ENCODE results near the gene KIAA0930.
"Not testable (repeated sequence)": the region's sequence is repeated elsewhere in the genome, so short reads cannot be mapped to it uniquely, and the experiment has no call there.

KIAA0930 gene

DNA sequence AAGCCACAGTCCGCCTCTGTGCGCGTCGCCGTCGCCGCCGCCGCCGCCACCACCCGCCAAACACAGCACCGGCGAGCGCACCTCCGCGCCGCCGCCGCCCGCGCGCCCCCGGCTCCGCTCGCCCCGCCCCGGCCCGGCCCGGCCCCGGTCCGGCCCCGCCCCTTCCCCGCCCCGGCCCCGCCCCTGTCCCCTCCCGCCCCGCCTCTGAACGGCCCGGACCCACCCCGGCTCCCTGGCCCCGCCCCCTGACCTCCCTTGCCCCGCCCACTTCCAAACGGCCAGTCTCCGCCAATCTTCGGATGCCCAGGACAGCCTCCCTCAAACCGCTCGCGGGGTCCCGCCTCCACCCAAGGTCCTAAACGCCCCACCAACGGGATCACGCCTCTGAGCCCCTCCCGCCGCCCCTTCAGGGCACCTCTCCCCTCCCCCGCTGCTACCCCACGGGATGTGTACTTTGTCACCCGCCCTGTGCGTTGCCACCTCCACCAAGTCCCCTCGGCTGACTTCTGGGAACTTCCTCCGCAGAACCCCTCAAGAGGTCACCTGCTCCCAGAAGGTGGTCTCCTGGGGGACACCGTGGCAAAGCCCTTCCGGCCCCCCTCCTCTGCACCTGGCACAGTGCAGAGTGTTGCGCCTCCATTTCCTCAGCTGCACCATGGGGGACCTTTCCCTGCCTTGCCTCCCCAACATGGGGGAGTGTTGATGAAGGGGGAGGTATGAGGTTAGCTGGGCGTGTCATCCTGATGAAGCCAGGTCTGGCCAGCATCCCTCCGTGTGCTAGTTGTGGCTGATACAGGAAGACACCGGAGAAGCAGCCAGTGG, at the start of gene KIAA0930:
Gene KIAA0930, minus strand, starts transcription at position 85 of the 822 bp plus-strand sequence. CDS start 191 bp downstream, outside the sequence.
- Mint-ChIP-seq H3K9me3 (no peaks in the 10 kb centered on the region), H3K27me3 (no peaks in the 10 kb centered on the region), H3K4me1 (peaks cover 43% of the 10 kb centered on the region), H3K27ac (peak within 1 kb of the TSS; percentile 75), H3K4me3 (peak within 1 kb of the TSS; percentile 88), H3K36me3 (ENCODE audit: low read depth) (no peaks in the 10 kb centered on the region)
- ATAC-seq (peak; percentile 66), DNase-seq (peak; percentile 81)

GRCh38 chr22:45286854-45287551, 46.3 kb upstream of the KIAA0930 start:
- H3K27ac Mint-ChIP-seq, result peak overlapping the region; percentile 16
- no peak for ATAC-seq
- no peak overlapping the region for H3K4me3 Mint-ChIP-seq

DNA sequence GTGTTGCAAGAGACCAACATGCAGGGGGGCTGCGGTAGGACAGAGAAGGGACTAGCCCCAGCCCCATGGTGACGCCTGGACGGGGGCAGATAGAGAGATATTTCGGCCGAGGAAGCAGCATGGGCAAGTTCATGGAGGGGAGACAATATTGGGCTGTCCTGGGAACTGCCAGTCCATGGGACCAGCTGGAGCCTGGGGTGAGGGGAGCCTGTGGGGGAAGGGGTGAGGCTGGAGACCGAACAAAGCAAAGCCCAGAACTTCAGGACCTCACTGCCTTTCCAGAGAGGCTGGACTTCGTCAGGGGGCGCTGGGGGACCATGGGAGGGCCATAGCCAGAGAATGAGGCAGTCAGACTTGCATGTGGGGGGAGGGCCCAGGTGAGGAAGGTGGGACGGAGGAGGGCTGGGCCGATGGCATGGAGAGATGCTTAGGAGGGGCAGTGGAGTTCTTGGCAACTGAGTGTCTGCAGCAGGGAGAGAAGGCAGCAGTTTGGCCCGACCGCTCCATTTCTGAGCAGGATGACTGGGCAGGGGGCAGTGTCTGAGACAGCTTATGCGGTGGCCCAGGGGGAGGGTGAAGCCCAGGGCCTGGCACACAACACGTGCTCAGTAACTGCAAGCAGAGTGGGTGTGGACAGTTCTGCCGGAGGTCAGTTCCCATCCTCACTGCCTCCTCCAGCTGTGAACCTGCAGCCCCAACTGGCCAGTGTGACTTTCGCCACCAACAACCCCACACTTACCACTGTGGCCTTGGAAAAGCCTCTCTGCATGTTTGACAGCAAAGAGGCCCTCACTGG, 44.8 kb upstream of the KIAA0930 start:
- Mint-ChIP-seq H3K4me1 (peaks cover 20% of the 10 kb centered on the region), H3K27me3 (peaks cover 28% of the 10 kb centered on the region), H3K9me3 (no peaks in the 10 kb centered on the region), H3K36me3 (ENCODE audit: low read depth) (no peaks in the 10 kb centered on the region), H3K4me3 (no peak overlapping the region), H3K27ac (no peak overlapping the region)
- DNase-seq (no peak), ATAC-seq (no peak)

More at GRCh38 chr22:45286854-45287551, 46.3 kb upstream of the KIAA0930 start:
- no peaks in the 10 kb centered on the region for H3K36me3 Mint-ChIP-seq (ENCODE audit: low read depth)
- DNase-seq, result no peak
- peaks cover 13% of the 10 kb centered on the region for H3K4me1 Mint-ChIP-seq
- peaks cover 26% of the 10 kb centered on the region for H3K27me3 Mint-ChIP-seq
- no peaks in the 10 kb centered on the region for H3K9me3 Mint-ChIP-seq

DNA sequence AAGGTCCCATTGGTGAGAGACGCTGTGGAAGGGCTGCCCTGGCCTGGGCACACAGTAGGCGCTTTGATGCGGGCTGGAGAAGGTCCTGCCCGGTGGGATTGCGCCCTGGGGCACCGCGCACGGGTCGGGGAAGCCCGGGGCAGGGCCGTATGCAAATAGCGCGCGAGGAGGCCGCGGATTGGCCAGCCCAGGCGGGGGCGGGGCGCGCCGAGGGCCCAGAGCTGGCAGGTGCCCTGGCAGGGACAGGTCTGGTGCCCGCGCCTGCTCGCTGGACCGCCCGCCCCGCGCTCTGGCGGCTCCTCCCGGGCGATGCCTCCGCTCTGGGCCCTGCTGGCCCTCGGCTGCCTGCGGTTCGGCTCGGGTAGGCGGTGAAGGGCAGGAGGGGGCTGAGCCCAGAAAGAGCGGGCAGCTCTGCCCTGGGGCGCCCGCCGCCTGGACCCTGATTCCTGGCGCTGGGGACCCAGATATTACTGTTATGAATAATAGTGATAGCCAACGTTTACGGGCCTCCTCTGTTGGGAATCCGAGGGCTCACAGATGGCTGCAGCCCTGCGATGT, 44.1 kb upstream of the KIAA0930 start, which contains the start of gene UPK3A:
Gene UPK3A, plus strand, starts transcription at position 245 of the 558 bp plus-strand sequence. Its CDS starts 65 bp downstream, at position 310.
- ATAC-seq (peak; percentile 79), DNase-seq (peak; percentile 67)
- peaks cover 26% of the 10 kb centered on the region for H3K4me1 Mint-ChIP-seq
- H3K4me3 Mint-ChIP-seq, result no peak within 1 kb of the TSS
- H3K27me3 Mint-ChIP-seq, result peaks cover 28% of the 10 kb centered on the region
- H3K27ac Mint-ChIP-seq, result no peak within 1 kb of the TSS
- no peaks in the 10 kb centered on the region for H3K9me3 Mint-ChIP-seq
- H3K36me3 Mint-ChIP-seq (ENCODE audit: low read depth), result no peaks in the 10 kb centered on the region

- no peak overlapping the region for H3K27ac Mint-ChIP-seq
- no peaks in the 10 kb centered on the region for H3K36me3 Mint-ChIP-seq (ENCODE audit: low read depth)
- H3K4me3 Mint-ChIP-seq, result no peak overlapping the region
- peaks cover 28% of the 10 kb centered on the region for H3K27me3 Mint-ChIP-seq
- no peak for DNase-seq
- ATAC-seq, result no peak
- peaks cover 24% of the 10 kb centered on the region for H3K4me1 Mint-ChIP-seq
- H3K9me3 Mint-ChIP-seq, result no peaks in the 10 kb centered on the region
Measured at GRCh38 chr22:45281010-45281409, 40.3 kb upstream of the KIAA0930 start.

- H3K4me3 Mint-ChIP-seq, result no peak overlapping the region
- no peak overlapping the region for H3K27ac Mint-ChIP-seq
Measured at GRCh38 chr22:45280587-45280980, 39.9 kb upstream of the KIAA0930 start.

DNA sequence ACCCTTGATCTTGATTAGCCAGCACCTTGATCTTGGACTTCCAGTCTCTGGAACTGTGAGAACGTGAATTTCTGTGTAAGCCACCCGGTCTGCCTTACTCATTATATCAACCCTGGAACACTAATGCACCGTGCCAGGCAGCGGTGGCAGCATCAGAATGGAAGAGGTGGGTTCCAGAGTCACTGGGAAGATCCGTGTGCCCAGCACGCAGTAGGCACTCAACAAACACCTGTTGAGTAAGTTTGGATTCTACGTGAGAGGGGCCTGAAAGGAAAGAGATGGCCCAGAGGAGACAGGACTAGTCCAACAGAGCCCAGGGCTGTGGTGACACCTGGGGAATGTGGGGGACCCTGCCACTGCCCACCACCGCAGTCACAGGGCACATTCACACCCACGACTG, 37.4 kb upstream of the KIAA0930 start:
- DNase-seq, result no peak
- H3K9me3 Mint-ChIP-seq, result no peaks in the 10 kb centered on the region
- H3K4me3 Mint-ChIP-seq, result no peak overlapping the region
- H3K27ac Mint-ChIP-seq, result no peak overlapping the region
- H3K27me3 Mint-ChIP-seq, result peaks cover 12% of the 10 kb centered on the region
- peaks cover 20% of the 10 kb centered on the region for H3K4me1 Mint-ChIP-seq
- ATAC-seq, result no peak
- H3K36me3 Mint-ChIP-seq (ENCODE audit: low read depth), result no peaks in the 10 kb centered on the region

More at GRCh38 chr22:45280587-45280980, 39.9 kb upstream of the KIAA0930 start:
- H3K4me1 Mint-ChIP-seq, result peaks cover 24% of the 10 kb centered on the region
- peaks cover 30% of the 10 kb centered on the region for H3K27me3 Mint-ChIP-seq
- ATAC-seq (no peak), DNase-seq (no peak)
- no peaks in the 10 kb centered on the region for H3K9me3 Mint-ChIP-seq
- H3K36me3 Mint-ChIP-seq (ENCODE audit: low read depth), result no peaks in the 10 kb centered on the region

- H3K9me3 Mint-ChIP-seq; H3K27ac Mint-ChIP-seq; DNase-seq; H3K36me3 Mint-ChIP-seq (ENCODE audit: low read depth); H3K4me3 Mint-ChIP-seq; ATAC-seq: not testable (repeated sequence)
- Mint-ChIP-seq H3K4me1 (peaks cover 20% of the 10 kb centered on the region), H3K27me3 (peaks cover 11% of the 10 kb centered on the region)
Measured at GRCh38 chr22:45277720-45278119, 37.0 kb upstream of the KIAA0930 start.

DNA sequence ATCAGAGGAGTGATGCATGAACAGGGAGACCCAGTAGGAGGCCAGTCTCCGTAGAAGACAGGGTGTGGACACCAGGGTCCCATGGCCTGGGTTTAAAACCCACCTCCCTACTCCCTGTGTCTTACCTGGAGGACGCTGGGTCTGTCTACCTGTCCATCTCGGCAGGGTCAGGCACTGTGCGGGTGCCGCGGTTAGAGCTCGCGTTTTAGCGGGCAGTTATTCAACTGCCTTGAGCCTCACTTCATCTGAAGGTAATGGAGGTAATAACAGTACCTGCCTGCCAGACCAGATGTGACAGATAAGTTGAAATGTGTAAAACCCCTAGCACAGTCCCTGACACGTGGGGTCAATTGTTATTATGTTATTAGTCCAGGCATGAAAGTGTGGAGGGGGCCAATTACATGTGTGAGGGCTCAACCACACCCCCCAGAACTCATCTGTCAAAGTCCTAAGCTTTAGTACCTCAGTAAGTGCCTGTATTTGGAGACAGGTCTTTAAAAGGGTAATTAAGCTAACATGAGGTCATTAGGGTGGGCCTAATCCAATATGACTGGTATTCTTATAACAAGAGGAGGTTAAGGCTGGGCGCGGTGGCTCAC, 35.9 kb upstream of the KIAA0930 start:
- Mint-ChIP-seq H3K9me3 (no peaks in the 10 kb centered on the region), H3K4me3 (no peak overlapping the region), H3K27ac (no peak overlapping the region), H3K36me3 (ENCODE audit: low read depth) (no peaks in the 10 kb centered on the region), H3K27me3 (peaks cover 2% of the 10 kb centered on the region), H3K4me1 (peaks cover 20% of the 10 kb centered on the region)
- no peak for ATAC-seq
- no peak for DNase-seq

- H3K4me1 Mint-ChIP-seq, result peaks cover 12% of the 10 kb centered on the region
- no peaks in the 10 kb centered on the region for H3K9me3 Mint-ChIP-seq
- DNase-seq (no peak), ATAC-seq (no peak)
- H3K27ac Mint-ChIP-seq, result no peak overlapping the region
- no peak overlapping the region for H3K4me3 Mint-ChIP-seq
- no peaks in the 10 kb centered on the region for H3K36me3 Mint-ChIP-seq (ENCODE audit: low read depth)
- H3K27me3 Mint-ChIP-seq, result peaks cover 19% of the 10 kb centered on the region
Measured at GRCh38 chr22:45273452-45274075, 32.9 kb upstream of the KIAA0930 start.

DNA sequence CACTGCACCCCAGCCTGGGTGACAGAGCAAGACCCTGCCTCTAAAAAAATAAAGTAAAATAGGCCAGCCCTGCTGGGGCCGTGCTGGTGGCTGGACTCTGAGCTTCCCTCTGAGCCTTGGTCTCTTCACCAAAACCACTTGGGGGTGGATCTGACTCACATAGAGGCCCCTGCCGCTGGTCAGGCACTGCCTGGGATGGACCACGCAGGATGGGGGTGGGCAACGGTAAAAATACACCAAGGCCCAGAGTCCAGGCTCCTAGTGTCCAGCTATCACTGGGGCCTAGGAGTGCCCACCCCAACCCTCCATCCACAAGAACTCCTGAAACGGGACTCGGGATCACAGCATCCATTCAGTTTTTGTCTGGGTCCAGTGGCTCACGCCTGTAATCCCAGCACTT, 31.8 kb upstream of the KIAA0930 start:
- no peaks in the 10 kb centered on the region for H3K9me3 Mint-ChIP-seq
- H3K27ac Mint-ChIP-seq, result no peak overlapping the region
- peaks cover 19% of the 10 kb centered on the region for H3K27me3 Mint-ChIP-seq
- ATAC-seq (no peak), DNase-seq (no peak)
- H3K36me3 Mint-ChIP-seq (ENCODE audit: low read depth), result no peaks in the 10 kb centered on the region
- peaks cover 13% of the 10 kb centered on the region for H3K4me1 Mint-ChIP-seq
- H3K4me3 Mint-ChIP-seq, result no peak overlapping the region

DNA sequence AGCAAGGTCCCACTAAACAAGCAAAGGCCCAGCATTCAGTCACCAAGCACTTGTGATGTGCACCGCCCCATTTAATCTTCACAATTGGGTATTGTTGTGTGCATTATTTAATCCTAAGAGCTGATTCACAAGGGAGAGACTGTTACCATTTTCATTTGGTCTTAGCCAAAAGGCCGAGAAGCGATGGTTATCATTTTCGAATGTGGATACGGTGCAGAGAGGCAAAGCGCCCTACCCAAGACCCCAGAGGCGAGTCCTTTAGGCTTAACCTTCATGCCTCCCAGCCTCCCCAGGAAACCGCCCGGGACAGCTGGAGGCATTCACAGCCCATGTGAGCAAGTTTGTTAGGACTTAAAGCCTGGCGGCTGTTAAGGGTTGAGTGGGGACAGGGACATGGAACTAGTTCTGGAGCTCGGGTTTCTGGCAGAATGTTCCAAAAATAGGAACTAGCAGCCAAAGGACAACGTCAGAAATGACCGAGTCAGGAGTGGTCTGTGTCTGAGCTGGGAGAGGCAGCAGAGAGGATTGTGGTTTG, 31.0 kb upstream of the KIAA0930 start:
- Mint-ChIP-seq H3K27ac (no peak overlapping the region), H3K4me3 (no peak overlapping the region), H3K9me3 (no peaks in the 10 kb centered on the region), H3K27me3 (peaks cover 19% of the 10 kb centered on the region), H3K4me1 (peaks cover 13% of the 10 kb centered on the region), H3K36me3 (ENCODE audit: low read depth) (no peaks in the 10 kb centered on the region)
- DNase-seq (no peak), ATAC-seq (no peak)

Data from activated naive CD8-positive, alpha-beta T cell treated with anti-CD3 and anti-CD28 coated beads, Interleukin-2, amount 50 U/mL, for 24 hours (primary cell).